ENCODE data around the gene EPHA8.

EPHA8 gene

DNA sequence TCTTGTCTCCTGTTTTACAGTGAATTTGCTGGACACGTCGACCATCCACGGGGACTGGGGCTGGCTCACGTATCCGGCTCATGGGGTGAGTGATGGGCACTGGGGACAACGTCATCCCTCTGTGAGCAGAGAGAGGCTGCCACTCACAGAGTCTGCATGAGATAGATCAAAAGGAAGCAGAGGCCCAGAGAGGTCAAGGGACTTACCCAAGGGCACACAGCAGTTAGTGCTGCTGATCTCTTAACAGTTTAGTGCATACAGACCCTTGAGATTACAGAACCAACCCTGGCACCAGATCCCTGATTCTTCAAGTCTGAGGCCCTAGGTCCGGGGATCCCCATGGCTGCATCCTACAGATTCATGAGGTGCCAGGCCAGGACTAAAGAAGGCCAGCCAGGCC, 6.0 kb downstream of the EPHA8 start:
- H3K4me1 ChIP-seq (ENCODE audit: control insufficient read depth, insufficient read depth, low read length) = peaks cover 8% of the 10 kb centered on the region; the same call in 1 of the 2 replicates
- no peaks in the 10 kb centered on the region for H3K9me3 ChIP-seq (ENCODE audit: control insufficient read depth, insufficient read depth, low read length)
- no peaks in the 10 kb centered on the region for H3K36me3 ChIP-seq (ENCODE audit: control insufficient read depth, insufficient read depth, low read length)
- peaks cover 12% of the 10 kb centered on the region for H3K27me3 ChIP-seq (ENCODE audit: control insufficient read depth, insufficient read depth, low read length)
- no peak overlapping the region for H3K4me3 ChIP-seq (ENCODE audit: low read depth, low read length)
- H3K9ac ChIP-seq (ENCODE audit: low read depth, low read length) = no peak overlapping the region
- no peak overlapping the region for H3K27ac ChIP-seq (ENCODE audit: low read depth, low read length)

DNA sequence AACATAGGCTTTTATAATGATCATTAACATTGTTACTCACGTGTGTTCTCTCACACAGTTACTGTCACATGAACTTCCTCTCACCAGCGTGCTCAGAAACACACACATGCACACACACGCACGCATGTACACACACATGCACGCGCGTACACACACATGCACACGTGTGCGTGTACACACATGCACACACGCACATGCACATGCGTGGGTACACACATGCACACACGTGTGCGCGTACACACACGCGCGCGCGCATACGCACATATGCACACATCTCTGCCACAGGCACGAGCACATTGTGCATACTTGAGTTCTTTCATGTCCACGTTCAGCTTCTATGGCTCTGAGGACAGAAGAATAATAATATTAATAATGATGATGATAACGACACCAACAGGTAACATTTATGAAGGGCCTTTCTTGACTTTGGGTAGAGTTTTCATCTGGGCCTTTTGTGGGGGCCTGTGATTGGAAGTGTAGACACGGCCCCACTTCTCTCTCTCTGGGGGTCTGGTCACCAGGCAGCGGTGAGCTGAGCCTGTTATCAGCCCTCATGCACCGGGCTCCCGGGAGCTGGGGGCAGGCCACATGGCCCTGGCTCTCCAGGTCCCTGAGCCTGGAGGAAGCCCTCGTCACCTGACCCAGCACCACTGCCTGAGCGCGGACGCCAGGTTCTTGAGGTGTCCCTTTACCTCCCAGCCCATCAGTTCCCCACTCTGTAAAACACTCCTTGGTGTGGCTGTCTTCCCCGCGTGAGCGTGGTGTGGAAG, 7.0 kb downstream of the EPHA8 start:
- Histone ChIP-seq H3K27ac (ENCODE audit: low read depth, low read length) (no peak overlapping the region), H3K4me1 (ENCODE audit: control insufficient read depth, insufficient read depth, low read length) (peaks cover 8% of the 10 kb centered on the region; the same call in 1 of the 2 replicates)

DNA sequence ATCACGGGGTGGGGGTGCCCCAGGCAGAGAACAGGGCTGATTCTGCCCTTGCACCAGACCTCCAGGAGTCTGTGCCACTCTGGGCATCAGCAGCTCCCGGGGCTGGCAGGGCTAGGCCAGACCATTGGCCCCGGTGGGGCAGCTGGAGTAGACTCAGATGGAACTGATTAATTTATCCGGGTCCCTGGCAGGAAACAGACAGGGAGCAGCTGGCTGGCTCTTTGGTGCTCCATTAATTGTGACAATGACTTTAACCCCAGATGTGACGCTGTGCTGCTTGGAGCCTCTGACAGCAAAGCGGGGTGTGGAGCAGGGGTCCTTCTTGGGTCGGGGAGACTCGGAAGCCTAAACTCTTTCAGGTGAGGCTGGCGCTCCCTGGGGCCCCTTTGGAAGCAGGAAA, 9.5 kb downstream of the EPHA8 start:
- H3K27ac ChIP-seq (ENCODE audit: low read depth, low read length) = no peak overlapping the region
- no peaks in the 10 kb centered on the region for H3K36me3 ChIP-seq (ENCODE audit: control insufficient read depth, insufficient read depth, low read length)
- H3K9ac ChIP-seq (ENCODE audit: low read depth, low read length) = no peak overlapping the region
- H3K9me3 ChIP-seq (ENCODE audit: control insufficient read depth, insufficient read depth, low read length) = peaks cover under 1% of the 10 kb centered on the region; the same call in 1 of the 2 replicates
- no peak overlapping the region for H3K4me3 ChIP-seq (ENCODE audit: low read depth, low read length)
- peaks cover 3% of the 10 kb centered on the region; the same call in 1 of the 2 replicates for H3K4me1 ChIP-seq (ENCODE audit: control insufficient read depth, insufficient read depth, low read length)
- no peaks in the 10 kb centered on the region for H3K27me3 ChIP-seq (ENCODE audit: control insufficient read depth, insufficient read depth, low read length)

More for the DNA sequence above, 7.0 kb downstream of the EPHA8 start:
- H3K9ac ChIP-seq (ENCODE audit: low read depth, low read length) = no peak overlapping the region
- no peaks in the 10 kb centered on the region for H3K36me3 ChIP-seq (ENCODE audit: control insufficient read depth, insufficient read depth, low read length)
- no peak overlapping the region for H3K4me3 ChIP-seq (ENCODE audit: low read depth, low read length)
- H3K9me3 ChIP-seq (ENCODE audit: control insufficient read depth, insufficient read depth, low read length) = no peaks in the 10 kb centered on the region
- peaks cover 3% of the 10 kb centered on the region; the same call in 1 of the 2 replicates for H3K27me3 ChIP-seq (ENCODE audit: control insufficient read depth, insufficient read depth, low read length)

DNA sequence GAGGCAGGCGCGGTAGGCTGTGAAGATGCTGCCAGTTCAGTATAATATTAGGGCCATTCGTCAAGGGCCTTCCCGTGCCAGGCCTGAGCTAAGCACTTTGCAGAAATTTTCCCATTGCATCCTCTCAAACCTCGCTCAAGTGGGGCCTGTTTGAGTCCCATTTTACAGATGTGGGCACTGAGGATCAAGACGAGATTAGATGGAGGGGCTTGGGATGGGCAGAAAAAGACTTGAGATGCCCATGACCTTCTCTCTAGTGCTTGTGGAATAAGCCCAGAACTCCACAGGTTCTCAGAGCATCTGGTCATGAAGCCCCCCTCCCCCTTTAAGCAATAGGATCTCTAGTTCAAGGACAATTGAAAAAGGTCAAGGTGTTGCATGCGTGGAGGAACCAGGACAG, 9.9 kb downstream of the EPHA8 start:
- Histone ChIP-seq H3K9ac (ENCODE audit: low read depth, low read length) (no peak overlapping the region), H3K4me1 (ENCODE audit: control insufficient read depth, insufficient read depth, low read length) (peaks cover 3% of the 10 kb centered on the region; the same call in 1 of the 2 replicates), H3K27me3 (ENCODE audit: control insufficient read depth, insufficient read depth, low read length) (no peaks in the 10 kb centered on the region), H3K27ac (ENCODE audit: low read depth, low read length) (no peak overlapping the region), H3K36me3 (ENCODE audit: control insufficient read depth, insufficient read depth, low read length) (no peaks in the 10 kb centered on the region), H3K9me3 (ENCODE audit: control insufficient read depth, insufficient read depth, low read length) (peaks cover 5% of the 10 kb centered on the region; the same call in 1 of the 2 replicates), H3K4me3 (ENCODE audit: low read depth, low read length) (no peak overlapping the region)

DNA sequence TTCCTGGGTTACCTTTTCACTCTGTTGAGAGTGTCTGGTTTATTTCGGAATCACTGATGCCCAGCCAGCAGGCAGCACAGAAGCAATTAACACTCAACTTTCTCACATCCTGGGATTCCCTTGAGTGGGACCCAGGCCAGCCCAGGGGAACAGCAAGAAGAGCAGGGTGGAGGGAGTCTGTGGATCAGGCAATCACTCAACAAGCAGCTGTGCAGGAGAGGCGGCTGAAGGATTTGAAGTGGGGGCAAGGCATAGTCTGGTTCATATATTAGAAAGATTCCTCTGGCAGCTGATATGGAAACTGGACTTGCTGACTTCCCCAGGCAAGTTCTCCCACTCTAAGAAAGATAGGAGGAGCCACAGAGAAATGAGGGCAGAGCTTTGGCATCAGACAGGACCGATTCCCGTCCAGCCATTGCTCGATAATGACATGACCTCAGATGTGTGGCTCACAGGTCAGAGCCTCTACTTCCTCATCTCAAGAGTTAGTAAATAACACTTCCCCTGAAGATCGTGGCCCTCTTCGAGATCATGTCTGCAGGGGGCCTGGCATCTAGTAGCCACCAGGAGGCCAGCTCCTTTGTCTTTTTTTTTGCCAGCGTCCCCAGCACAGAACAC, 12.4 kb downstream of the EPHA8 start:
- H3K9me3 ChIP-seq (ENCODE audit: control insufficient read depth, insufficient read depth, low read length) = peaks cover 10% of the 10 kb centered on the region; the same call in 1 of the 2 replicates
- peaks cover 3% of the 10 kb centered on the region; the same call in 1 of the 2 replicates for H3K4me1 ChIP-seq (ENCODE audit: control insufficient read depth, insufficient read depth, low read length)
- no peaks in the 10 kb centered on the region for H3K27me3 ChIP-seq (ENCODE audit: control insufficient read depth, insufficient read depth, low read length)
- H3K4me3 ChIP-seq (ENCODE audit: low read depth, low read length) = no peak overlapping the region
- H3K36me3 ChIP-seq (ENCODE audit: control insufficient read depth, insufficient read depth, low read length) = no peaks in the 10 kb centered on the region
- H3K9ac ChIP-seq (ENCODE audit: low read depth, low read length) = no peak overlapping the region
- no peak overlapping the region for H3K27ac ChIP-seq (ENCODE audit: low read depth, low read length)

DNA sequence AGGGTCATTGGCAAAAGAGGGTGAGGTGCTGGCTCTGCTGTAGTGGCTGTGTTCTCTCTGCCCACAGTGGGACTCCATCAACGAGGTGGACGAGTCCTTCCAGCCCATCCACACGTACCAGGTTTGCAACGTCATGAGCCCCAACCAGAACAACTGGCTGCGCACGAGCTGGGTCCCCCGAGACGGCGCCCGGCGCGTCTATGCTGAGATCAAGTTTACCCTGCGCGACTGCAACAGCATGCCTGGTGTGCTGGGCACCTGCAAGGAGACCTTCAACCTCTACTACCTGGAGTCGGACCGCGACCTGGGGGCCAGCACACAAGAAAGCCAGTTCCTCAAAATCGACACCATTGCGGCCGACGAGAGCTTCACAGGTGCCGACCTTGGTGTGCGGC, 12.9 kb downstream of the EPHA8 start:
- H3K36me3 ChIP-seq (ENCODE audit: control insufficient read depth, insufficient read depth, low read length) = no peaks in the 10 kb centered on the region
- peaks cover 10% of the 10 kb centered on the region; the same call in 1 of the 2 replicates for H3K9me3 ChIP-seq (ENCODE audit: control insufficient read depth, insufficient read depth, low read length)
- H3K27me3 ChIP-seq (ENCODE audit: control insufficient read depth, insufficient read depth, low read length) = no peaks in the 10 kb centered on the region
- H3K4me1 ChIP-seq (ENCODE audit: control insufficient read depth, insufficient read depth, low read length) = peaks cover 3% of the 10 kb centered on the region; the same call in 1 of the 2 replicates
- H3K9ac ChIP-seq (ENCODE audit: low read depth, low read length) = no peak overlapping the region
- H3K4me3 ChIP-seq (ENCODE audit: low read depth, low read length) = no peak overlapping the region
- H3K27ac ChIP-seq (ENCODE audit: low read depth, low read length) = no peak overlapping the region

DNA sequence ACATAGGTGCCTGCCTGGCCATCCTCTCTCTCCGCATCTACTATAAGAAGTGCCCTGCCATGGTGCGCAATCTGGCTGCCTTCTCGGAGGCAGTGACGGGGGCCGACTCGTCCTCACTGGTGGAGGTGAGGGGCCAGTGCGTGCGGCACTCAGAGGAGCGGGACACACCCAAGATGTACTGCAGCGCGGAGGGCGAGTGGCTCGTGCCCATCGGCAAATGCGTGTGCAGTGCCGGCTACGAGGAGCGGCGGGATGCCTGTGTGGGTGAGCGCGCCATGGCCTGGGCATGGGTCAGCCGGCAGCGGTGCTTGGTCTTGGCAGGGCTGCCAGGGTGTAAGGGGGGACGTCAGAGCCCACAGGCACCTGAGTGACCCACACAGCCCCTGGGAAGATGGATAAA, 13.3 kb downstream of the EPHA8 start:
- Histone ChIP-seq H3K27me3 (ENCODE audit: control insufficient read depth, insufficient read depth, low read length) (no peaks in the 10 kb centered on the region), H3K4me3 (ENCODE audit: low read depth, low read length) (no peak overlapping the region), H3K9me3 (ENCODE audit: control insufficient read depth, insufficient read depth, low read length) (peaks cover 10% of the 10 kb centered on the region; the same call in 1 of the 2 replicates), H3K9ac (ENCODE audit: low read depth, low read length) (no peak overlapping the region), H3K4me1 (ENCODE audit: control insufficient read depth, insufficient read depth, low read length) (peaks cover 3% of the 10 kb centered on the region; the same call in 1 of the 2 replicates), H3K36me3 (ENCODE audit: control insufficient read depth, insufficient read depth, low read length) (no peaks in the 10 kb centered on the region), H3K27ac (ENCODE audit: low read depth, low read length) (no peak overlapping the region)

DNA sequence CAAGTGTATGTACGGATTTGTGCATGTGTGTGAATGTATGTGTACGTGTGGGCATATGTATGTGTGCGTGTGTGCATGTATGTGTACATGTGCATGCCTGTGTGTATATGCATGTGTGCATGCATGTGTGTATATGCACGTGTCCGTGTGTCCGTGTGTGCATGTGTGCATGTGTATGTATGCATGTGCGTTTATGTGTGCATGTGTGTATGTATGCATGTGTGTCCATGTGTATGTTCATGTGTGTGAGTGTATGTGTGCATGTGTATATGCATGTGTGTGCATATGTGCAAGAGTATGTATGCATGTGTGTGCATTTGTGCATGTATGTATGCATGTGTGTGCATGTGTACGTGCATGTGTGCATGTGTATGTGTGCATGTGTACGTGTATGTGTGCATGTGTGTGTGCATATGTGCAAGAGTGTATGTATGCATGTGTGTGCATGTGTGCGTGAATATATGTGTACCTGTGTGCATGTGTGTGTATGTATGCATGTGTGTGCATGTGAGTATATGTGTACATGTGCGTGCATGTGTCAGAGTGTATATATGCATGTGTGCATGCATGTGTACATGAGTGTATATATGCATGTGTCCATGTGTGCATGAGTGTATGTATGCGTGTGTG, 15.6 kb downstream of the EPHA8 start:
- no peak overlapping the region for H3K27ac ChIP-seq (ENCODE audit: low read depth, low read length)
- H3K27me3 ChIP-seq (ENCODE audit: control insufficient read depth, insufficient read depth, low read length) = no peaks in the 10 kb centered on the region

DNA sequence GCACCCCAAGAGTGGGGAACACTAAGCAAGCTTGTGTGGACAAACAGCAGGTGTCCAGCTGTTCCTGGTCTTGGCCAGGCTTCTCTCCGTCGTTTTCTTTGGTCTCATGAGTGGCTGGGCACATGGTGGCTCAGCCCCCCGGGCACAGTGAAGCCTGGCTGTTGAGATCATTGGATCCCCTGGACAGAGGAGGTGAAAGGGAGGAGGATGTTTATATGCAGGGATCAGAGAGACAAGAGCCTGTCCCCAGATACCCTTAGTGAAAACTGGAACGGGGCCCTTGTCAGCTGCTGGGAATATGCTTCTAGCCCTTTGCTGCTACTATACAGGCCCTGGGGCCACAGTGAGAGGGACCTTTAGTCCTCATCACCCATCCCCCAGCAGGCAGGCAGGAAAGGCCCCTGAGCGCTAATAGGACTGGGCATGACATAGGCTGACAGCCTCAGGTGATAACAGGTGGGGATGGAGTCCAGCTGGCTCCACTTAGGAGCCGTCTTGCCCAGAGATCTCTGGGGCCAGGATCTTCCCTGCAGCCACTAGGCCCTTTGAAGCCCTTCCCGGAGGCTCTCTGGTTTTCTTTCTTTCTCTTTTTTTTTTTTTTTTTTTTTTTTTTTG, 16.4 kb downstream of the EPHA8 start:
- no peaks in the 10 kb centered on the region for H3K27me3 ChIP-seq (ENCODE audit: control insufficient read depth, insufficient read depth, low read length)
- 0 out of 2 replicates have a peak, but pooled peaks cover 4% of the 10 kb centered on the region for H3K4me1 ChIP-seq (ENCODE audit: control insufficient read depth, insufficient read depth, low read length)
- H3K4me3 ChIP-seq (ENCODE audit: low read depth, low read length) = no peak overlapping the region
- no peak overlapping the region for H3K27ac ChIP-seq (ENCODE audit: low read depth, low read length)
- H3K9ac ChIP-seq (ENCODE audit: low read depth, low read length) = no peak overlapping the region
- H3K9me3 ChIP-seq (ENCODE audit: control insufficient read depth, insufficient read depth, low read length) = peaks cover 10% of the 10 kb centered on the region; the same call in 1 of the 2 replicates
- no peaks in the 10 kb centered on the region for H3K36me3 ChIP-seq (ENCODE audit: control insufficient read depth, insufficient read depth, low read length)

More for the DNA sequence above, 15.6 kb downstream of the EPHA8 start:
- peaks cover 10% of the 10 kb centered on the region; the same call in 1 of the 2 replicates for H3K9me3 ChIP-seq (ENCODE audit: control insufficient read depth, insufficient read depth, low read length)
- H3K36me3 ChIP-seq (ENCODE audit: control insufficient read depth, insufficient read depth, low read length) = no peaks in the 10 kb centered on the region
- H3K9ac ChIP-seq (ENCODE audit: low read depth, low read length) = no peak overlapping the region
- H3K4me3 ChIP-seq (ENCODE audit: low read depth, low read length) = no peak overlapping the region
- no peaks in the 10 kb centered on the region for H3K4me1 ChIP-seq (ENCODE audit: control insufficient read depth, insufficient read depth, low read length)

DNA sequence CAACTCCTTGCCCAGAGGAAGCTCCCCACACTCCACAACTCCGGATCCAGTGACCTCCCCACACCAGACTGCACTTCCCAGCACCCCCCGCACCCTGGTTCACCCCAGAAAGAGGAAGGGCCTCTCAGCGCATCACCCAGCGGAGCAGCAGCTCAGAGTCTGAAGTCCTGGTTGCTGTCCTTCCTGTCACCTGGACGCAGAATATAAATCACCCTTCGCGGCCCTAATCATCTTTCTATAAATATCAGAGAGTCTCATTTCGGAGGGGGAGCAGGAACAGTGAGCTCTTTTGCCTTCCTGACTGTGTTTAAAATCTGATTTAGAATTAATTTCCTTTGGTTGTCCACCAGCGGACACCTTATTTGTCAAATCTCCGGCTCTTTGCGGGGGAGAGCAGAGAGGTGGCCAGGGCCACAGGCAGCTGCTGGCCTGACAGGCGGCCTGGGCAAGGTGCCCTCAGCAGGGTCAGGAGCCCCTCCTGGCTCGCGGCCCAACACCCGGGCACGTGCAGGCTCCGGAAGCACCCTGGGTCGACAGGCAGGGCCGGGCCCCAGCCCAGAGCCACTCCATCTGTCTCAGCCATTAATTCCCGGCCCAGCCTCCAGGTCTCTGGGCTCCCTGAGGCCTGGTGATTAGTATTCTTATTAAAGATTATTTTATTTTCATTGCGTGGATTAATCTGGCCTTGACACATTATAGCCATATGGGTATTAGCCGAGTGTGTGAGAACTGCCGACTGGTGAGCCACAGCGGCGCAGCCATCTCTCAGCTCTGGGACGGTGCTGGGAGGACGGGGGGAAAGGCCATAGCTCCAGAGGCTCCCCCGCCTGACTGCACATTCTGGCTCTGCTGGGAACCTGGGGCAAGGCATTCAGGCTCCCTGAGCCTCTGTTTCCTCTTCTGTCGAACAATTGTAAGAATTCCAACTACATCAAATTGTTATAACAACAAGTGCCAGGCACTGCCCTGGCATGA, 19.7 kb downstream of the EPHA8 start:
- H3K4me3 ChIP-seq (ENCODE audit: low read depth, low read length) = no peak overlapping the region
- 0 out of 2 replicates have a peak, but pooled peaks cover 4% of the 10 kb centered on the region for H3K4me1 ChIP-seq (ENCODE audit: control insufficient read depth, insufficient read depth, low read length)
- no peak overlapping the region for H3K9ac ChIP-seq (ENCODE audit: low read depth, low read length)

More for the DNA sequence above, 19.7 kb downstream of the EPHA8 start:
- H3K9me3 ChIP-seq (ENCODE audit: control insufficient read depth, insufficient read depth, low read length) = peaks cover 8% of the 10 kb centered on the region; the same call in 1 of the 2 replicates
- no peaks in the 10 kb centered on the region for H3K36me3 ChIP-seq (ENCODE audit: control insufficient read depth, insufficient read depth, low read length)
- H3K27ac ChIP-seq (ENCODE audit: low read depth, low read length) = no peak overlapping the region
- H3K27me3 ChIP-seq (ENCODE audit: control insufficient read depth, insufficient read depth, low read length) = no peaks in the 10 kb centered on the region
